ENCODE results near the gene FHDC1. TPM values are rescaled to one million over a fixed set of nuclear protein-coding genes. Genes with fewer than 3 reads are reported as not detected.

FHDC1 gene
- polyA plus RNA-seq, 4 donors: 3.7 to 12.7 (median 10.0) TPM

- Histone ChIP-seq H3K36me3 (ENCODE audit: control insufficient read depth in 3 of 3, insufficient read depth in 2 of 3, low read depth in 1 of 3, low read length in 3 of 3) (peaks cover 0 to 35% (median 13%) of the 10 kb centered on the region in 3 donors), H3K4me3 (ENCODE audit: low read depth in 1 of 3, low read length in 3 of 3) (no peak overlapping the region), H3K27me3 (ENCODE audit: control insufficient read depth in 3 of 3, insufficient read depth in 3 of 3, low read length in 3 of 3) (no peaks in the 10 kb centered on the region), H3K4me1 (ENCODE audit: control insufficient read depth in 3 of 3, insufficient read depth in 2 of 3, low read depth in 1 of 3, low read length in 2 of 3) (peaks cover 0 to 2% (median 0%) of the 10 kb centered on the region in 3 donors), H3K9me3 (ENCODE audit: control insufficient read depth in 2 of 2, insufficient read depth in 1 of 2, low read depth in 1 of 2, low read length in 1 of 2) (no peaks in the 10 kb centered on the region), H3K27ac (ENCODE audit: low read depth in 1 of 3, low read length in 2 of 3) (no peak overlapping the region)
- DNase-seq (no peak), FAIRE-seq (no peak)
- WGBS, 3 donors: 85 to 93% (median 91%) methylated on average over 4 of the region's 4 CpGs
These were observed 28.2 kb downstream of the FHDC1 start for GRCh38 chr4:152964335-152964734.

- WGBS, 3 donors: 89 to 98% (median 94%) methylated on average over 4 of the region's 4 CpGs
- Histone ChIP-seq H3K9me3 (ENCODE audit: control insufficient read depth in 2 of 2, insufficient read depth in 1 of 2, low read depth in 1 of 2, low read length in 1 of 2) (no peaks in the 10 kb centered on the region), H3K27ac (ENCODE audit: low read depth in 1 of 3, low read length in 2 of 3) (no peak overlapping the region), H3K4me1 (ENCODE audit: control insufficient read depth in 3 of 3, insufficient read depth in 2 of 3, low read depth in 1 of 3, low read length in 2 of 3) (peaks cover 0 to 7% (median 0%) of the 10 kb centered on the region in 3 donors), H3K36me3 (ENCODE audit: control insufficient read depth in 3 of 3, insufficient read depth in 2 of 3, low read depth in 1 of 3, low read length in 3 of 3) (peaks cover 0 to 40% (median 9%) of the 10 kb centered on the region in 3 donors), H3K4me3 (ENCODE audit: low read depth in 1 of 3, low read length in 3 of 3) (no peak overlapping the region), H3K27me3 (ENCODE audit: control insufficient read depth in 3 of 3, insufficient read depth in 3 of 3, low read length in 3 of 3) (no peaks in the 10 kb centered on the region)
- FAIRE-seq (no peak), DNase-seq (no peak)
These were observed 29.5 kb downstream of the FHDC1 start for GRCh38 chr4:152965611-152966010.

- no peak overlapping the region for H3K4me3 ChIP-seq (ENCODE audit: low read depth in 1 of 3, low read length in 3 of 3)
- no peaks in the 10 kb centered on the region for H3K9me3 ChIP-seq (ENCODE audit: control insufficient read depth in 2 of 2, insufficient read depth in 1 of 2, low read depth in 1 of 2, low read length in 1 of 2)
- H3K27ac ChIP-seq (ENCODE audit: low read depth in 1 of 3, low read length in 2 of 3): no peak overlapping the region
- FAIRE-seq (no peak), DNase-seq (no peak)
- H3K27me3 ChIP-seq (ENCODE audit: control insufficient read depth in 3 of 3, insufficient read depth in 3 of 3, low read length in 3 of 3): no peaks in the 10 kb centered on the region
- WGBS, 3 donors: 82 to 90% (median 88%) methylated on average over 3 of the region's 3 CpGs
- H3K36me3 ChIP-seq (ENCODE audit: control insufficient read depth in 3 of 3, insufficient read depth in 2 of 3, low read depth in 1 of 3, low read length in 3 of 3): peaks cover 0 to 51% (median 8%) of the 10 kb centered on the region in 3 donors
- peaks cover 0 to 7% (median 0%) of the 10 kb centered on the region in 3 donors for H3K4me1 ChIP-seq (ENCODE audit: control insufficient read depth in 3 of 3, insufficient read depth in 2 of 3, low read depth in 1 of 3, low read length in 2 of 3)
These were observed 31.8 kb downstream of the FHDC1 start for GRCh38 chr4:152967907-152968306.

GRCh38 chr4:152968806-152969394 is 32.8 kb downstream of the FHDC1 start:
- FAIRE-seq (no peak), DNase-seq (no peak)
- no peak overlapping the region for H3K4me3 ChIP-seq (ENCODE audit: low read depth in 1 of 3, low read length in 3 of 3)
- H3K27me3 ChIP-seq (ENCODE audit: control insufficient read depth in 3 of 3, insufficient read depth in 3 of 3, low read length in 3 of 3): no peaks in the 10 kb centered on the region
- H3K4me1 ChIP-seq (ENCODE audit: control insufficient read depth in 3 of 3, insufficient read depth in 2 of 3, low read depth in 1 of 3, low read length in 2 of 3): peaks cover 0 to 7% (median 0%) of the 10 kb centered on the region in 3 donors
- no peak overlapping the region for H3K27ac ChIP-seq (ENCODE audit: low read depth in 1 of 3, low read length in 2 of 3)
- no peaks in the 10 kb centered on the region for H3K9me3 ChIP-seq (ENCODE audit: control insufficient read depth in 2 of 2, insufficient read depth in 1 of 2, low read depth in 1 of 2, low read length in 1 of 2)
- 80 to 95% (median 82%) methylated on average over 9 of the region's 9 CpGs for WGBS, 3 donors
- peaks cover 0 to 59% (median 8%) of the 10 kb centered on the region in 3 donors for H3K36me3 ChIP-seq (ENCODE audit: control insufficient read depth in 3 of 3, insufficient read depth in 2 of 3, low read depth in 1 of 3, low read length in 3 of 3)

GRCh38 chr4:152970102-152970820 is 34.1 kb downstream of the FHDC1 start:
- Histone ChIP-seq H3K27ac (ENCODE audit: low read depth in 1 of 3, low read length in 2 of 3) (peak overlapping the region in 2 of 3 donors; percentile 34 to 68), H3K4me1 (ENCODE audit: control insufficient read depth in 3 of 3, insufficient read depth in 2 of 3, low read depth in 1 of 3, low read length in 2 of 3) (peaks cover 0 to 7% (median 0%) of the 10 kb centered on the region in 3 donors), H3K4me3 (ENCODE audit: low read depth in 1 of 3, low read length in 3 of 3) (no peak overlapping the region), H3K27me3 (ENCODE audit: control insufficient read depth in 3 of 3, insufficient read depth in 3 of 3, low read length in 3 of 3) (no peaks in the 10 kb centered on the region), H3K9me3 (ENCODE audit: control insufficient read depth in 2 of 2, insufficient read depth in 1 of 2, low read depth in 1 of 2, low read length in 1 of 2) (no peaks in the 10 kb centered on the region), H3K36me3 (ENCODE audit: control insufficient read depth in 3 of 3, insufficient read depth in 2 of 3, low read depth in 1 of 3, low read length in 3 of 3) (peaks cover 0 to 71% (median 6%) of the 10 kb centered on the region in 3 donors)
- DNase-seq (peak; percentile 64 to 79), FAIRE-seq (no peak)
- 30 to 52% (median 35%) methylated on average over 3 of the region's 3 CpGs for WGBS, 3 donors

GRCh38 chr4:152971053-152971452 is 34.9 kb downstream of the FHDC1 start:
- DNase-seq (no peak), FAIRE-seq (no peak)
- Histone ChIP-seq H3K4me3 (ENCODE audit: low read depth in 1 of 3, low read length in 3 of 3) (no peak overlapping the region), H3K36me3 (ENCODE audit: control insufficient read depth in 3 of 3, insufficient read depth in 2 of 3, low read depth in 1 of 3, low read length in 3 of 3) (peaks cover 0 to 76% (median 6%) of the 10 kb centered on the region in 3 donors), H3K4me1 (ENCODE audit: control insufficient read depth in 3 of 3, insufficient read depth in 2 of 3, low read depth in 1 of 3, low read length in 2 of 3) (peaks cover 0 to 7% (median 0%) of the 10 kb centered on the region in 3 donors), H3K9me3 (ENCODE audit: control insufficient read depth in 2 of 2, insufficient read depth in 1 of 2, low read depth in 1 of 2, low read length in 1 of 2) (no peaks in the 10 kb centered on the region), H3K27me3 (ENCODE audit: control insufficient read depth in 3 of 3, insufficient read depth in 3 of 3, low read length in 3 of 3) (no peaks in the 10 kb centered on the region), H3K27ac (ENCODE audit: low read depth in 1 of 3, low read length in 2 of 3) (no peak overlapping the region)
- WGBS, 3 donors: 91 to 96% (median 92%) methylated on average over 3 of the region's 3 CpGs

- no peaks in the 10 kb centered on the region for H3K27me3 ChIP-seq (ENCODE audit: control insufficient read depth in 3 of 3, insufficient read depth in 3 of 3, low read length in 3 of 3)
- H3K36me3 ChIP-seq (ENCODE audit: control insufficient read depth in 3 of 3, insufficient read depth in 2 of 3, low read depth in 1 of 3, low read length in 3 of 3): peaks cover 0 to 82% (median 6%) of the 10 kb centered on the region in 3 donors
- H3K27ac ChIP-seq (ENCODE audit: low read depth in 1 of 3, low read length in 2 of 3): peak overlapping the region in 1 of 3 donors; percentile 26
- 76 to 88% (median 82%) methylated on average over 12 of the region's 12 CpGs for WGBS, 3 donors
- H3K9me3 ChIP-seq (ENCODE audit: control insufficient read depth in 2 of 2, insufficient read depth in 1 of 2, low read depth in 1 of 2, low read length in 1 of 2): no peaks in the 10 kb centered on the region
- peaks cover 0 to 7% (median 0%) of the 10 kb centered on the region in 3 donors for H3K4me1 ChIP-seq (ENCODE audit: control insufficient read depth in 3 of 3, insufficient read depth in 2 of 3, low read depth in 1 of 3, low read length in 2 of 3)
- no peak for FAIRE-seq
- no peak overlapping the region for H3K4me3 ChIP-seq (ENCODE audit: low read depth in 1 of 3, low read length in 3 of 3)
- no peak for DNase-seq
These were observed 36.9 kb downstream of the FHDC1 start for GRCh38 chr4:152972821-152973628.
